Measurements from ENCODE around the gene USP34.

DNA sequence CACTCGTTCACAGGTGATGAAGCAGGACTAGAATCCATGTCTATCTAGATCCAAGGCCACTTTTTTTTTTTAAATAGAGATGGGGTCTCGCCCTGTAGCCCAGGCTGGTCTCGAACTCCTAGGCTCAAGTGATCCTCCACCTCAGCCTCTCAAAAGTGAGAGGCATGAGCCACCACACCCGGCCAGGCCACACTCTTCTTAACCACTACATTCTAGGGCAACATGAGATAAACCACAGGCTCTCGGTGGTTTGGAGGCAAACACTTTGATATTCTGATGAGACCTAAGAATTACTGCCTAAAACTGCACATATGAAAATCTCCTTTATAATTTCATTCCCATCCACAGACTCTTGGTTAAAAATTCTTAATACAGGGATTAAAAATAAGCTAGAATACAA lies 51.8 kb downstream of the USP34 start:
- TF ChIP-seq ZFP30 (CRISPR knock-in tag; IDR thresholded peaks at IDR 0.05) (no peak), PATZ1 (CRISPR knock-in tag; IDR thresholded peaks at IDR 0.05; ENCODE audit: borderline replicate concordance) (no peak), ISL1 (CRISPR knock-in tag; IDR thresholded peaks at IDR 0.05) (no peak), PPARA (CRISPR knock-in tag; IDR thresholded peaks at IDR 0.05; ENCODE audit: borderline replicate concordance) (no peak), ZC3H10 (CRISPR knock-in tag; IDR thresholded peaks at IDR 0.05) (no peak), SNAI2 (CRISPR knock-in tag; IDR thresholded peaks at IDR 0.05) (no peak), RARB (CRISPR knock-in tag; IDR thresholded peaks at IDR 0.05) (no peak), ZNF8 (CRISPR knock-in tag; IDR thresholded peaks at IDR 0.05) (no peak), ARNTL (CRISPR knock-in tag; IDR thresholded peaks at IDR 0.05; ENCODE audit: borderline replicate concordance, low read depth) (no peak), BACH2 (CRISPR knock-in tag; IDR thresholded peaks at IDR 0.05; ENCODE audit: borderline replicate concordance) (no peak), ZFP3 (CRISPR knock-in tag; IDR thresholded peaks at IDR 0.05) (no peak)
- TF ChIP-seq, protein P1, sequence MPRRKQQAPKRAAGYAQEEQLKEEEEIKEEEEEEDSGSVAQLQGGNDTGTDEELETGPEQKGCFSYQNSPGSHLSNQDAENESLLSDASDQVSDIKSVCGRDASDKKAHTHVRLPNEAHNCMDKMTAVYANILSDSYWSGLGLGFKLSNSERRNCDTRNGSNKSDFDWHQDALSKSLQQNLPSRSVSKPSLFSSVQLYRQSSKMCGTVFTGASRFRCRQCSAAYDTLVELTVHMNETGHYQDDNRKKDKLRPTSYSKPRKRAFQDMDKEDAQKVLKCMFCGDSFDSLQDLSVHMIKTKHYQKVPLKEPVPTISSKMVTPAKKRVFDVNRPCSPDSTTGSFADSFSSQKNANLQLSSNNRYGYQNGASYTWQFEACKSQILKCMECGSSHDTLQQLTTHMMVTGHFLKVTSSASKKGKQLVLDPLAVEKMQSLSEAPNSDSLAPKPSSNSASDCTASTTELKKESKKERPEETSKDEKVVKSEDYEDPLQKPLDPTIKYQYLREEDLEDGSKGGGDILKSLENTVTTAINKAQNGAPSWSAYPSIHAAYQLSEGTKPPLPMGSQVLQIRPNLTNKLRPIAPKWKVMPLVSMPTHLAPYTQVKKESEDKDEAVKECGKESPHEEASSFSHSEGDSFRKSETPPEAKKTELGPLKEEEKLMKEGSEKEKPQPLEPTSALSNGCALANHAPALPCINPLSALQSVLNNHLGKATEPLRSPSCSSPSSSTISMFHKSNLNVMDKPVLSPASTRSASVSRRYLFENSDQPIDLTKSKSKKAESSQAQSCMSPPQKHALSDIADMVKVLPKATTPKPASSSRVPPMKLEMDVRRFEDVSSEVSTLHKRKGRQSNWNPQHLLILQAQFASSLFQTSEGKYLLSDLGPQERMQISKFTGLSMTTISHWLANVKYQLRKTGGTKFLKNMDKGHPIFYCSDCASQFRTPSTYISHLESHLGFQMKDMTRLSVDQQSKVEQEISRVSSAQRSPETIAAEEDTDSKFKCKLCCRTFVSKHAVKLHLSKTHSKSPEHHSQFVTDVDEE (CRISPR knock-in tag; IDR thresholded peaks at IDR 0.05): no peak
- TF ChIP-seq, protein P2, sequence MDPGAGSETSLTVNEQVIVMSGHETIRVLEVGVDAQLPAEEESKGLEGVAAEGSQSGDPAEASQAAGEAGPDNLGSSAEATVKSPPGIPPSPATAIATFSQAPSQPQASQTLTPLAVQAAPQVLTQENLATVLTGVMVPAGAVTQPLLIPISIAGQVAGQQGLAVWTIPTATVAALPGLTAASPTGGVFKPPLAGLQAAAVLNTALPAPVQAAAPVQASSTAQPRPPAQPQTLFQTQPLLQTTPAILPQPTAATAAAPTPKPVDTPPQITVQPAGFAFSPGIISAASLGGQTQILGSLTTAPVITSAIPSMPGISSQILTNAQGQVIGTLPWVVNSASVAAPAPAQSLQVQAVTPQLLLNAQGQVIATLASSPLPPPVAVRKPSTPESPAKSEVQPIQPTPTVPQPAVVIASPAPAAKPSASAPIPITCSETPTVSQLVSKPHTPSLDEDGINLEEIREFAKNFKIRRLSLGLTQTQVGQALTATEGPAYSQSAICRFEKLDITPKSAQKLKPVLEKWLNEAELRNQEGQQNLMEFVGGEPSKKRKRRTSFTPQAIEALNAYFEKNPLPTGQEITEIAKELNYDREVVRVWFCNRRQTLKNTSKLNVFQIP (CRISPR knock-in tag; IDR thresholded peaks at IDR 0.05; ENCODE audit: borderline replicate concordance, low read depth): no peak
